Measurements from ENCODE around the gene ZBTB3.
"Not testable (repeated sequence)": the region's sequence is repeated elsewhere in the genome, so short reads cannot be mapped to it uniquely, and the experiment has no call there.

Gene ZBTB3

DNA sequence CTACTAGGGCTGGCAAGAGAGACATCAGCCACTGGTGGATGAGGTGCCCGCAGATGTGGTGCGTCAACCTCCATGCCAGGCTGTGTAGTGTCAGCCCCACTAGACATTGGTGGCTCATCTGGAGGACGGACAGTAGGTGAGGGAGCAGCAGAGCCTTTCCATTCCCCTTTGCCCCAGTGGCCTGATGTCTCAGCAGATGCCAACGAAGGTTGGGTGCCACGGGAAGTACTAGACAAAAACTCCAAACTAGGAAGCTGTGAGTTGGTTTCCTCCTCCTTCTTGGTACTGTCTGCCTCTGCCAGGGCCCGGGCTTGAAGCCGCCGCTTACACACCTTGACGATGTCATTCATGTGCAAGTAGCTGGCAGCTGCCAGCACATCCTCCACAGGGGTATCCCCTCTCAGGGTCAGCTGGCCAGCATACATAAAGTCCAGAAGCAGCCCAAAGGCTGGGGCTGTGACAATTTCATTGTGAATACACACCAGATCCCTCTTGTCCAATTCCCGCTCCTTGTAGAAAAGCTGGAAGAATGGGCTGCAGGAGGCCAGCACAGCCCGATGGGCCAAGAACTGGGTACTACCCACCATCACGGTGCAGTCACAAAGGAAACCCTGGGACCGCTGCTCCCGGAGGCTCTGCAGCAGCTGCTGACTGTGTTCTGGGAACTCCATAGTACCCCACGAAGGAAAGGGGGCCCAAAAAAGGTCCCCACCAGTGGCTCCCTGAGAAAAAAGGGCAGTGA lies 795 bp downstream of the ZBTB3 start:
- Histone ChIP-seq H3K27me3 (ENCODE audit: control insufficient read depth in 1 of 2, insufficient read depth in 2 of 2, low read length in 2 of 2) (no peaks in the 10 kb centered on the region), H3K27ac (ENCODE audit: low read depth, low read length) (peak overlapping the region; percentile 94), H3K4me3 (ENCODE audit: low read depth in 1 of 2, low read length in 2 of 2) (peak overlapping the region; percentile 78 to 92), H3K36me3 (ENCODE audit: insufficient read depth, low read length) (peaks cover 21% of the 10 kb centered on the region), H3K4me1 (ENCODE audit: insufficient read depth, low read length) (peaks cover 18% of the 10 kb centered on the region), H3K9me3 (ENCODE audit: low read length) (no peaks in the 10 kb centered on the region), H3K9ac (ENCODE audit: low read length) (no peak overlapping the region)

DNA sequence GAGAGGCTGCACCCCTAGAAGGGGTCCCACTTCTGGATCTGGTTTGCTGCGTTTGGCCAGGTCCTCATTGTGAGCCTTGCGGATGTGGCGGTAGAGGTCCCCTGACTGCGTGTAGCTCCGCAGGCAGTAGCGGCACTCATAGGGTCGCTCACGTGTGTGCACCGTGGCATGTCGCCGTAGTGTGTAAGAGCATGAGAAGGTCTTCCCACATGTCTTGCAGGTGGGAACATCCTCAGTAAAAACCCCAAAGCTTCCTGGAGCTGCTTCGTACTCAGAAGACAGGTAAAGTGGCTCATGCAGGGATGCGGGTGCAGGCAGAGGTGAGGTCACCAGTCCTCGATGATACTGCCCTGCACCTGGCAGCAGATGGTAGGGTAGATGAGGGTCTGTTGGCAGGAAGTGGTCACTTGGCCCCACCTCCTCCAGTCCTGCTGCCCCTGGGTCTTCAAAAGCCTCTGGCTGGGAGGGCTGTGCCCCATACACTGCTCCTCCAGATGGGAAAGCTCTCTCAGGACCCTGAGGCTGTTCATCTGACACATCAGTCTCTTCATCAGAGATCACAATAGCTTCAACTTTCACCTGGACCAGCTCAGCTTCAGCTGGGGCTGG lies 1.7 kb downstream of the ZBTB3 start:
- H3K4me3 ChIP-seq (ENCODE audit: low read depth in 1 of 2, low read length in 2 of 2) = no peak overlapping the region
- no peaks in the 10 kb centered on the region for H3K27me3 ChIP-seq (ENCODE audit: control insufficient read depth in 1 of 2, insufficient read depth in 2 of 2, low read length in 2 of 2)
- no peak overlapping the region for H3K27ac ChIP-seq (ENCODE audit: low read depth, low read length)
- H3K4me1 ChIP-seq (ENCODE audit: insufficient read depth, low read length) = peaks cover 18% of the 10 kb centered on the region
- H3K36me3 ChIP-seq (ENCODE audit: insufficient read depth, low read length) = peaks cover 21% of the 10 kb centered on the region
- no peak overlapping the region for H3K9ac ChIP-seq (ENCODE audit: low read length)
- H3K9me3 ChIP-seq (ENCODE audit: low read length) = no peaks in the 10 kb centered on the region

DNA sequence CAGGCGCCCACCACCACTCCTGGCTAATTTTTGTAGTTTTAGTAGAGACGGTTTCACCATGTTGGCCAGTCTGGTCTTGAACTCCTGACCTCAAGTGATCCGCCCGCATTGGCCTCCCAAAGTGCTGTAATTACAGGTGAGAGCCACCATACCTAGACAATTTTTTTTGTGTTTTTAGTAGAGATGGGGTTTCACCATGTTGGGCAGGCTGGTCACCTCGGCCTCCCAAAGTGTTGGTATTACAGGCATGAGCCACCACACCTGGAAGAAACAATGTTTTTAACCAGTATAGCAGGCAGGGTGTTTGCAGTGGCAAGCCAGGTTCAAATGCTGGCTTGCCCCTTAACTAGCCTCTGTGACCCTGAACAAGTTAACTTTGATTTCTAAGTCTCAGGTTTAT lies 4.0 kb downstream of the ZBTB3 start:
- H3K9me3 ChIP-seq (ENCODE audit: low read length); H3K27ac ChIP-seq (ENCODE audit: low read depth, low read length); H3K27me3 ChIP-seq (ENCODE audit: control insufficient read depth in 1 of 2, insufficient read depth in 2 of 2, low read length in 2 of 2); H3K4me3 ChIP-seq (ENCODE audit: low read depth in 1 of 2, low read length in 2 of 2); H3K9ac ChIP-seq (ENCODE audit: low read length): not testable (repeated sequence)
- H3K36me3 ChIP-seq (ENCODE audit: insufficient read depth, low read length) = peaks cover 21% of the 10 kb centered on the region
- H3K4me1 ChIP-seq (ENCODE audit: insufficient read depth, low read length) = peaks cover 18% of the 10 kb centered on the region

DNA sequence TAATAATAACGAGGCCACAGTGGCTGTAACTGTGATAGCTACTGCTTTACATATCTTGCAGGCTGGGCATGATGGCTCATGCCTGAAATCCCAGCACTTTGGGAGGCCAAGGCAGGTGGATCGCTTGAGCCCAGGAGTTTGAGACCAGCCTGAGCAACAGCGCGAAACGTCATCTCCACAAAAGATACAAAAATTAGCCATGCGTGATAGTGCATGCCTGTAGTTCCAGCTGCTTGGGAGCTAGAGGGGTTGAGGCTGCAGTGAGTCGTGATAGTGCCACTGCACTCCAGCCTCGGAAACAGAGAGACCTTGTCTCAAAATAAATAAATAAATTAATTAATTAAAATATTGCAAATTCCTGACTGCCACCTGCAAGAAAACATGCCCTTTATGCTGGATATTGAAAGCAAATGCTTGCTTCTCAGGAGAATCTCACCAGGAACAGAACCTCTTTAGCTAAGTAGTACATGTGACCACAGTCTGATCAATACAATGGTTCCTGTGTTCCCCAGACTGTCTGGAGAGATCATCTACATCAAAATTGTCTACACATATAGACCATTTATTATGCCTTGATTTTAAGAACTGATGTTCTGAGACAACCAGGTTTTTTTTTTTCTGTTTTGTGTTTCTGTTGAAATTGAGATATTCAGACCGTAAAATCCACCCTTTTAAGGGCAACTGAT lies 6.3 kb downstream of the ZBTB3 start:
- Histone ChIP-seq H3K27me3 (ENCODE audit: control insufficient read depth in 1 of 2, insufficient read depth in 2 of 2, low read length in 2 of 2) (no peaks in the 10 kb centered on the region), H3K27ac (ENCODE audit: low read depth, low read length) (no peak overlapping the region)

DNA sequence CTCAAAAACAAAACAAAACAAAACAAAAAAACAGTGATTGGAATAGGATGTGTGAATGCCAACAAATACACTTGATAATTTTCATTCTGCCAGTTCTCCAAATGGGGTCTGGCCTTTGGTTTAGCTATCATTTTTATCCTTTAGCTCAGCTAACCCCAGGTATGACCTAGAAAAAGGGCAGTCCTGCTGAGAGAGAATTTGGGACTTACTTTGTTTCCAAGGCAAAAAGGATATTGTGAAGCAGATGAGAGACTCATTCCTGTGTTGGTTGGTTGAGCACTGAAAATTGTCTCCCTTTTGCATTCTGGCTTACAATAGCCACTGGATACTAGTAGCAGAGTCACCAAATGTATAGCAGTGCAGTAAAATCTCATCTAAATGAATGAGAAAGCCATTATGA lies 16.8 kb downstream of the ZBTB3 start:
- Histone ChIP-seq H3K4me1 (ENCODE audit: insufficient read depth, low read length) (no peaks in the 10 kb centered on the region), H3K27ac (ENCODE audit: low read depth, low read length) (no peak overlapping the region), H3K9ac (ENCODE audit: low read length) (no peak overlapping the region), H3K36me3 (ENCODE audit: insufficient read depth, low read length) (peaks cover 35% of the 10 kb centered on the region), H3K27me3 (ENCODE audit: control insufficient read depth in 1 of 2, insufficient read depth in 2 of 2, low read length in 2 of 2) (no peaks in the 10 kb centered on the region), H3K4me3 (ENCODE audit: low read depth in 1 of 2, low read length in 2 of 2) (no peak overlapping the region), H3K9me3 (ENCODE audit: low read length) (no peaks in the 10 kb centered on the region)

More for the DNA sequence above, 6.3 kb downstream of the ZBTB3 start:
- H3K4me3 ChIP-seq (ENCODE audit: low read depth in 1 of 2, low read length in 2 of 2) = no peak overlapping the region
- no peak overlapping the region for H3K9ac ChIP-seq (ENCODE audit: low read length)
- H3K4me1 ChIP-seq (ENCODE audit: insufficient read depth, low read length) = peaks cover 8% of the 10 kb centered on the region
- peaks cover 14% of the 10 kb centered on the region for H3K36me3 ChIP-seq (ENCODE audit: insufficient read depth, low read length)
- H3K9me3 ChIP-seq (ENCODE audit: low read length) = no peaks in the 10 kb centered on the region

DNA sequence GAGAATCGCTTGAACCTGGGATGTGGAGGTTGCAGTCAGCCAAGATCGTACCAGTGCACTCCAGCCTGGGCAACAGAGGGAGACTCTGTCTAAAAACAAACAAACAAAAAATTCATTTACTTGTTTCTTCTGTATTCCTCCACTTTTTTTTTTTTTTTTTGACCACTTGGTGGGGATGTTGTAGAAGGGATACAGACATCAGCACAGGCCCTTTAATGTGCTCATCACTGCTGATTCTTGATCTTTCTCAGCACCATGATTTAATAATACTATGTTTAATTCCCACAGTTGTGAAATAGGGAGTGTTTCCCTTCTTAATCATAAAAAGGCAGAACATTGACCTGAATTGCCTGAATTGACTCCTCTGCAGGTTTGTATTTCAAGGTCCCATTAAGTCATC lies 21.1 kb downstream of the ZBTB3 start:
- H3K9ac ChIP-seq (ENCODE audit: low read length) = no peak overlapping the region
- H3K27ac ChIP-seq (ENCODE audit: low read depth, low read length) = no peak overlapping the region
- no peaks in the 10 kb centered on the region for H3K27me3 ChIP-seq (ENCODE audit: control insufficient read depth in 1 of 2, insufficient read depth in 2 of 2, low read length in 2 of 2)
- H3K36me3 ChIP-seq (ENCODE audit: insufficient read depth, low read length) = peaks cover 20% of the 10 kb centered on the region
- no peak overlapping the region for H3K4me3 ChIP-seq (ENCODE audit: low read depth in 1 of 2, low read length in 2 of 2)
- H3K4me1 ChIP-seq (ENCODE audit: insufficient read depth, low read length) = peaks cover 11% of the 10 kb centered on the region
- H3K9me3 ChIP-seq (ENCODE audit: low read length) = no peaks in the 10 kb centered on the region

DNA sequence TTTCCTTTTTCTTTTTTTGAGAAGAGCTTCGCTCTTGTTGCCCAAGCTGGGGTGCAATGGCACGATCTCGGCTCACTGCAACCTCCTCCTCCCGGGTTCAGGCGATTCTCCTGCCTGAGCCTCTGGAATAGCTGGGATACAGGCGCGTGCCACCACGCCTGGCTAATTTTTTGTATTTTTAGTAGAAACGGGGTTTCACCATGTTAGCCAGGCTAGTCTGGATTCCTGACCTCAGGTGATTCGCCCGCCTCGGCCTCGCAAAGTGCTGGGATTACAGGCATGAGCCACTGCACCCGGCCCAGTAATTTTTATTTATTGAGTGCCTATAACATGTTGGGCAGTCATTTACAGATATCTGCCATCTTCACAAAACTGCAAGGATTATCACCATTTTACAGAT lies 23.9 kb downstream of the ZBTB3 start:
- not testable (repeated sequence) for H3K9me3 ChIP-seq (ENCODE audit: low read length); H3K27me3 ChIP-seq (ENCODE audit: control insufficient read depth in 1 of 2, insufficient read depth in 2 of 2, low read length in 2 of 2); H3K9ac ChIP-seq (ENCODE audit: low read length); H3K27ac ChIP-seq (ENCODE audit: low read depth, low read length)
- H3K36me3 ChIP-seq (ENCODE audit: insufficient read depth, low read length) = peaks cover 14% of the 10 kb centered on the region
- peaks cover 22% of the 10 kb centered on the region for H3K4me1 ChIP-seq (ENCODE audit: insufficient read depth, low read length)
- peak overlapping the region in 1 of 2 donors; percentile 24 for H3K4me3 ChIP-seq (ENCODE audit: low read depth in 1 of 2, low read length in 2 of 2)

DNA sequence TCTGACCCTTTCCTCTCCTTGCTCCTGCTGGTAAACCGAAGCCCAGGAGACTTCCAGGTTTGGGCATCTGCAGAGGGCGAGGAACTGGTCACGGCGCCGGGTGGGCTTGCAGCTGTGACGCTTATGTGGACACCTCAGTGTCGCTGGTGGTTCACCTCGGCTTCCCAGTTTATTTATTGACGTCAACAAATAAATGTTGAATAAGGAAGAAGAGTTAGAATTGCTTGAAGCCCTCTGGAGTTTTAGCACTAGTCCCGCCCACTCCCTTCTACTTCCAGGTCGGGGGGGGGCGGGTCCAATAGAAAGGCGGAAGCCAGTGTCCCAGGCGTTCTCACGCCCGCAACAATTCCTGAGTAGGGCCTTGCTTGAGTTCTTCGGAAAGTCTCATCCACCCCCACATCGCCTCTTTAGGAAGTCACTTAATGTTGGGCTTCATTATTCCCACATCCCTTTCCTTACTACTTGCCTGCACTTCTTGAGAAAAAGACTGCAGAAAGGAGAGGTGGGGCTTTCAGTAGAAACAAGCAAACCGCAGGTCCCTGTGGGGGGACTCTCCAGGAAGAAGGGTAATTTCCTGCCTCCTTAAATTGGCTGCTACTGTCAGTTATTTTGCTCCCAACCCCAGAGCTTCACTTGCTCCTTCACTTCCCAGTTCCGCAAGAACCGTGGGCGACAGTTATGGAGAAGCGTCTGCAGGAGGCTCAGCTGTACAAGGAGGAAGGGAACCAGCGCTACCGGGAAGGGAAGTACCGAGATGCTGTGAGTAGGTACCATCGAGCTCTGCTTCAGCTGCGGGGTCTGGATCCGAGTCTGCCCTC lies 25.6 kb downstream of the ZBTB3 start, which contains the start of gene TTC9C:
TTC9C (plus strand) TSS at position 316 of the 818 bp plus-strand sequence; CDS start at position 679, 363 bp downstream.
- Histone ChIP-seq H3K4me3 (ENCODE audit: low read depth in 1 of 2, low read length in 2 of 2) (peak within 1 kb of the TSS; percentile 66 to 94), H3K9me3 (ENCODE audit: low read length) (no peaks in the 10 kb centered on the region), H3K36me3 (ENCODE audit: insufficient read depth, low read length) (peaks cover 17% of the 10 kb centered on the region), H3K4me1 (ENCODE audit: insufficient read depth, low read length) (peaks cover 39% of the 10 kb centered on the region), H3K27ac (ENCODE audit: low read depth, low read length) (peak within 1 kb of the TSS; percentile 90), H3K27me3 (ENCODE audit: control insufficient read depth in 1 of 2, insufficient read depth in 2 of 2, low read length in 2 of 2) (no peaks in the 10 kb centered on the region), H3K9ac (ENCODE audit: low read length) (peak within 1 kb of the TSS; percentile 86)

DNA sequence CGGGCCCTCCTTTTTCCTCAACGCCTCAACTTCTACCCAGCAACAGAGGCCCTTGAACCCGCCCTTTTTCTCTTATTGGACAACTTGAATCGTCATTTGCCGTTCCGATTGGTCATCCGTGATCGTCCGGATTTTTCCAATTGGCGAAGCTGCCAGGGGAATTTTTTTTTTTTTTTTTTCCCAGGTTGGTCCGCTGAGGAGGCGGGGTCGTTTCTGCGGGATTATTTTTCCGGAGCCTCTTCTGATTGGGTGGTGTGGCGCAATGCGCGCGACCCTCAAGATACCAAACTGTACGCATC lies 26.1 kb downstream of the ZBTB3 start:
- Histone ChIP-seq H3K36me3 (ENCODE audit: insufficient read depth, low read length) (peaks cover 18% of the 10 kb centered on the region), H3K27me3 (ENCODE audit: control insufficient read depth in 1 of 2, insufficient read depth in 2 of 2, low read length in 2 of 2) (no peaks in the 10 kb centered on the region), H3K9ac (ENCODE audit: low read length) (peak overlapping the region; percentile 86), H3K4me1 (ENCODE audit: insufficient read depth, low read length) (peaks cover 40% of the 10 kb centered on the region), H3K9me3 (ENCODE audit: low read length) (no peaks in the 10 kb centered on the region), H3K4me3 (ENCODE audit: low read depth in 1 of 2, low read length in 2 of 2) (peak overlapping the region; percentile 61 to 94), H3K27ac (ENCODE audit: low read depth, low read length) (peak overlapping the region; percentile 90)

DNA sequence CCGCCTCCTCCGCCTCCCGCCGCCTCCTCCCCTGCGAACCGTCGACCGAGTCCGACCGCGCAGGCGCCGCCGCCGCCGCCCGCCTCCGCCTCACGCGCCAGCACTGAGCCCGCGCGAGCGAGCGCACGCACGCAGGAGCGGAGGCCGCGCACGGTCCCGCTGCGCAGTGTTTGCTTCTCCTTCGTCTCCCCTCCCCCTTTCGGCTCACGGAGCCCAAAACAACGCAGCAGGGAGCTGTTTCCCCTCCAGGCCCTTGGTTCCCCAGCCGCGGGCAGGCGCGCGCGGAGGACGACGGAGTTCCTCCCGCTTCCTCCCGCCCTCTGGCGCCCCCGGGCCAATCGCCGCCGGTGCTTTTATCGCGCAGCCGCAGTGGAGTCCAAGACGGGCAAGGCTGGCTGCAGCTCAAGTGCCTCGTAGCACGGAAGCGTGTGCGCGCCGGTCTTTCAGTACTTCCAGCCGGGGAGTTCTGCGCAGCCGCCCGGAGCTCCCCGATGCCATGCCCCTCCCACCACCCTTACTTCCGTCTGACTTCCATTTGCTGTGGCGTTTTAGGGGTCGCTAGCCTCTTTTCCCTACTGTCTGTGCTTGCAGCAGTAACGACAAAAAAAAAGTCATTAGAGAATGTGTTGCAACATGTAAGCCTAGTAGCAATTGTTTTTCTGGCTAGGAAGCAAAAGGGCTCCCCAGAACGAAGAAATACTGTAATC lies 26.6 kb downstream of the ZBTB3 start, which contains the start of gene HNRNPUL2:
HNRNPUL2 (minus strand) TSS at position 293 of the 707 bp plus-strand sequence. CDS start 301 bp downstream, outside the sequence.
- Histone ChIP-seq H3K27ac (ENCODE audit: low read depth, low read length) (peak within 1 kb of the TSS; percentile 90), H3K36me3 (ENCODE audit: insufficient read depth, low read length) (peaks cover 20% of the 10 kb centered on the region), H3K4me3 (ENCODE audit: low read depth in 1 of 2, low read length in 2 of 2) (peak within 1 kb of the TSS; percentile 66 to 94), H3K9me3 (ENCODE audit: low read length) (no peaks in the 10 kb centered on the region), H3K4me1 (ENCODE audit: insufficient read depth, low read length) (peaks cover 40% of the 10 kb centered on the region), H3K9ac (ENCODE audit: low read length) (peak within 1 kb of the TSS; percentile 95), H3K27me3 (ENCODE audit: control insufficient read depth in 1 of 2, insufficient read depth in 2 of 2, low read length in 2 of 2) (no peaks in the 10 kb centered on the region)

DNA sequence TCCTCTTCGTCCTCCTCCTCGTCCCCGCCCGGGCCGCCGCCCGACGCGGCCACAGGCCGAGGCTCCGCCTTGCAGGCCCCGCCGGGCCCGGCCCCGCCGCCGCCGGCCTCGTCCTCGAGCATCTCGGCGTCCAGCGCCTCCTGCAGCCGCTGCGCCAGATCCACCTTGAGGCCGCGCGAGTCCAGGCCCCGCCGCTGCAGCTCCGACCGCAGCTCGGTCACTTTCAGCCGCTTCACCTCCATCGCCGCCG lies 27.1 kb downstream of the ZBTB3 start:
- H3K9ac ChIP-seq (ENCODE audit: low read length) = peak overlapping the region; percentile 95
- no peaks in the 10 kb centered on the region for H3K27me3 ChIP-seq (ENCODE audit: control insufficient read depth in 1 of 2, insufficient read depth in 2 of 2, low read length in 2 of 2)
- peak overlapping the region; percentile 90 for H3K27ac ChIP-seq (ENCODE audit: low read depth, low read length)
- no peaks in the 10 kb centered on the region for H3K9me3 ChIP-seq (ENCODE audit: low read length)
- H3K36me3 ChIP-seq (ENCODE audit: insufficient read depth, low read length) = peaks cover 25% of the 10 kb centered on the region
- peak overlapping the region; percentile 66 to 94 for H3K4me3 ChIP-seq (ENCODE audit: low read depth in 1 of 2, low read length in 2 of 2)
- H3K4me1 ChIP-seq (ENCODE audit: insufficient read depth, low read length) = peaks cover 40% of the 10 kb centered on the region

Data from muscle layer of colon (tissue), 2 donors.